ENCODE results near the gene NCKAP5.

DNA sequence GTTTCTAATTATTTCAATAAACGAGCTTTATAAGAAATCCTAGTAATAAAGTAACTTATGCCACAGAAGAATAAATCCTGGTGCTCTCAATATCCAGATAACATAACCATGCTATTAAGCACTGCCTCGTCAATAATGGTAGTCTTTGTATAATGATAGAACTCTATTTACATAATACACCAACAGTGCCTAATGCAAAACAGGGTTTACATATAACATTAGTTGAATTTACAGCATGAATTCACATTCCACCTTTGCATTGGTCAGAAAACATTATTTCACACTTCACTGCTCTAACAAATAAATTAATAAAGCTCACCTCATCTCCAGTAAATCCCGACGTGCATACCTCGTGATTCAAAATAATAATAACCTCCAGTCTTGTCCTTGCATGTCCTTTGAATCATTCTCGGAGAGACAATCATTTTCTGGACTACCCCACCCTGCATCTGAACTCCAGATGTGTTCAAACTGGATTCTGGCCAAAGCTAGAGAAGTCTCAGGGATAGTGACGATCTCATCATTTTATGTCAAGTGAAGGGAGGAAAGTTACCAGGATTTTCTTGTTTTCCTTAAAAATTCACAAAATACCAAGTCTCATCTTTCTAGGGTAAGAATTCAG lies 189.2 kb downstream of the NCKAP5 start:
- TF ChIP-seq POLR2AphosphoS5 (IDR thresholded peaks at IDR 0.05; ENCODE audit: insufficient read depth in 1 of 2, low read depth in 1 of 2) (peak in 1 of 2 donors; percentile 33), POLR2A (IDR thresholded peaks at IDR 0.05) (no peak)

Measured in vagina (tissue), 2 donors.